HG03095 (cell line): ENCODE data around the gene VRK3.
"Not testable (repeated sequence)": the region's sequence is repeated elsewhere in the genome, so short reads cannot be mapped to it uniquely, and the experiment has no call there.

ENCODE experiments used
- ATAC-seq: cut with Tn5 transposase; IDR thresholded peaks from one replicate; pipeline ENCODE4 v1.9.1; 2021; ENCODE audit warnings: moderate library complexity; ENCODE audit not compliant: unreplicated experiment

Gene VRK3

DNA sequence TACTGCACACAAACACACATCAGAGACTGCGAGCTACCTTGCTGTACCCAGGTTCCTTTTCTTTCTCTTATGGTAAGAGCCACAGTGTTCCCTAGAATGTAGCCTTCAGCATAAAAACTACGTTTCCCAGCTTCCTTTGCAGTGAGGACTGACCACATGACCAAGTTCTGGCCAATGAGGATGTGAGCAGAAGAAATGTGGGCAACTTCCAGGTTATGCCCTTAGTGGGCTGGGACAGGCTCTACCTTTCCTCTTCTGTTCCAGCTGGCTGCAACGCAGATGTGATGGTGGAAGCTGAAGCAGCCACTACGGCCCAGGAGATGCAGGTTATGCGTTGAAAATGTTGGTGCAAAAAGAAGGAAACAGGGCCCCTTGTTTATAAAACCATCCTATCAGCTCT is 27.5 kb downstream of the VRK3 start:
- no peak for ATAC-seq

DNA sequence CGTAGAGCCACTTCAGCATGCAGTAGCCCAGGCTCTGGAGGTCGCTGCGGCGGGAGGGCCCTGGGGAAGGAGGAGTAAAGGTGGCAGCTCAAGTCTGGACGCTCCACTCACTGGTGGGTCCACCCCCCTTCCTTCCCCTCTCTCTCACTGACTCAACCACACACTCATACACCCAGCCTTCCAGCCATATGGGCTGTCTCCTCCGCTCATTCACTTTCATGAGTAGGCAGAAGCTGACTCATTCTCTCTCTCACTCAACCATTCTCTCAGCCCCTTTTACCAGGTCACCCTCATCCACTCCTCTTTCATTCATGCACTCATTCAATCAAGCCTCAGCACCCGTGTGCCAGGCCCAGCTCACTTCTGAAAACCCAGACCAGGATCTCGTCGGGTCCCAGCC is 36.7 kb downstream of the VRK3 start:
- ATAC-seq = no peak

DNA sequence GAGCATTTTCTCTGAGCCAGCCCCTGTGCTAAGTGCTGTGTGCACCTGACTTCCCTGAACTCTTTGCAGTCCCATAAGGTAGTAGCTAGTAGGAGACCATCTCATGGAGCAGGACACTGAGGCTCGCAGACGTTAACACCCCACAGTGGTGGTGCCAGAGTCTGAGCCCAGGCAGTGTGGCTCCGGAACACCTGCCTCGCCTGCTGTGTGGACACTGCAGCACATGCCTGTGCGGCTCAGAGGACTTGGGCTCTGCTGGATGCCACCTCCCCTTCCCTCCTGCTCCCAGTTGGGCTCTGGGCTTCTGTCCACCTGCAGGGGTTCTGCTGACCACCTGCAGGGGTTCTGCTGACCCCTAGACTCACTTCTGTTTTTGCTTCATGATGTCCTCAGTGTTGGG is 37.2 kb downstream of the VRK3 start:
- no peak for ATAC-seq

DNA sequence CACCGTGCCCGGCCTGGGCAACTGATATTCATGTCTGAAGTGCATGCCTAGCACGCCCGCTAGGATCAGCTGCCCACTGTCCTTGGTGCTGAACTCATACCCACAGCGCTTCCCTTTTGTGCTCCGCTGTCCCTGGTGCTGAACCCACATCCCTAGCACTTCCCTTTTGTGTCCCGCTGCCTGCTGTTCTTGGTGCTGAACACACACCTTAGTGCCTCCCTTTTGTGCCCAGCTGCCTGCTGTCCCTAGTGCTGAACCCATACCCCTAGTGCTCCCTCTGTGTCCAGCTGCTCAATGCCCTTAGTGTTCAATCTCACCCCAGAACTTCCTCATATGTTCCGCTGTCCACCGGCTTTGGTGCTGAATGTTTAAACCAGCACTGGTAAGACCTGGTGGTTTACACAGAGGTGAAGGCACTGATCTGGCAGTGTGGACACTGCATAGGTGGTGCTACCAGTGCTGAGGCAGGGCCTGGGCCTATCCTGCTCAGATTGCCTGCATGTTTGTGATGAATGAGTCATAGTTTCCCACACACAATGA is 37.9 kb downstream of the VRK3 start:
- ATAC-seq = no peak

DNA sequence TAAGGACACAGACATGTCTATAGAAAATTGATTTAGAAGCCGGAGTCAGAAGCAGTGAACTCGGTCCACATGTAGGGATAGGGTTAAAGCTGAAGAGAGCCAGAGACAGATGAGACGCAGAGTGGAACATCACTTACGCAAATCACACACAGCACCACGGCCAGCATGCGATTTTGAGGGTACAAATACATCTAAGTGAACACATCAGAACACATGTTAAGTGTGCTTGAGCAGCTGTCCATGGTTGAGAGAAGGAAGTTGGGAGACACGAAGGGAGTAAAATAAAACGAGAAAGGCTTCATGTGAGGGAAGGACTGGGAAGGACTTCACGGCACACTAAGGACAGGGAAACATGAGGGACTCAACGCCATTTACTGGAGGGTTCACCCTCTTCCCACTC is 38.8 kb downstream of the VRK3 start:
- no peak for ATAC-seq

DNA sequence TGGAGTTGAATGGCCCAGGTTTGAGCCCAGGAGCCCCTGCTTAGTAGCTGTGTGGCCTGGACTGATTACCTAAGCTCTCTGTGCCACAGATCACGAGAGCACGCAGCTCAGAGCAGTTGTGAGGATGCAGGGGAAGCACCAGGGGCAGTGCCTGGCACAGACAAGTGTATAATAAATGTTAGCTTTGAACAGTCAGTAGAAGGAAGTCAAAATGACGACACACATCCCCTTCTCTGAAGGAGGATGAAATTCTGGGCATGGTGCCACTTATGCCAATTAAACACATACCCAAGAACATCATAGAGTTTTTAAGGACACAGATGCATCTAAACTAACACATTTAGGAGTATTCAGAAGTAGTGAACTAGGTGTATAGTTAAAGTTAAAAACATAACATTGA is 39.3 kb downstream of the VRK3 start:
- no peak for ATAC-seq

DNA sequence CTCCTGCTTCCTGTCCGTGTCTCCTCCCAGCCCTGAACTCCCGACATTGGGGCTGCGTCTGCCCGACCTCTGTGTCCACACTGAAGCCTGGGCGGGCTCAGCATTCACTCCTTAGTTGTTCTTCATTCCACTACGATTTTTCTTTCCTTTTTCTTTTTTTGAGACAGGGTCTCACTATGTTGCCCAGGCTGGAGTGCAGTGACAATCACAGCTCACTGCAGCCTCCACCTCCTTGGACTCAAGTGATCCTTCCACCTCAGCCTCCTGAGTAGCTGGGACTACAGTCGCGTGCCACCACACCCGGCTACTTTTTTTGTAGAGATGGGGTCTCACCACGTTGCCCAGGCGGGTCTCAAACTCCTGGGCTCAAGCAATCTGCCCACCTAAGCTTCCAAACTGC is 40.7 kb downstream of the VRK3 start:
- no peak for ATAC-seq

DNA sequence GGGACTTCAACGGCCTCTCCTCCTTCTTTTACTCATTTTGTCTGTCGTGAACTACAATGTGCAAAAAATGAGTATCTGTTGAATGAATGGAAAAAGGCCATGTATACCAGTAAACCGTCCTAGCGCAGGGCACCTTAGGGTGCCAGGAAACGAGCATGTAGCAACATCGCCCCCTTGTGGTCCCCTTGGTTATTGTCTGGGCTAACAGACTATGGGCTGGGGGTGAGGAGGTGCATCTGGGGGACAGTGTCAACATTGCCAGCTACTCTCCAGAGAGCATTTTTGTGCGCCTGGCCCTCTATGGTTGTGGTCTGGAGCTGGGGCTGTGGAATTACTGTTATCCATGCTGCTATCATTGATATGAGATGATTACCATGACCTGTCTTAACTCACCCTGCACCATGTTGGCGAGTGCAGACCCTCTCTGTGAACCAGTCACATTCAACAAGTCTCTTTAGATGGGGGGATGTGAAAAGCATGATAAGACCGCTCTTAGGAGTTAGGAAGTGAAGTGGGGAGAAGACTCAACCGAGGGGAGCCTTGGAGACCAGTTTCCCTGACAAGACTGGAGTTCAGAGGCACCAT is 41.4 kb downstream of the VRK3 start:
- ATAC-seq = no peak

DNA sequence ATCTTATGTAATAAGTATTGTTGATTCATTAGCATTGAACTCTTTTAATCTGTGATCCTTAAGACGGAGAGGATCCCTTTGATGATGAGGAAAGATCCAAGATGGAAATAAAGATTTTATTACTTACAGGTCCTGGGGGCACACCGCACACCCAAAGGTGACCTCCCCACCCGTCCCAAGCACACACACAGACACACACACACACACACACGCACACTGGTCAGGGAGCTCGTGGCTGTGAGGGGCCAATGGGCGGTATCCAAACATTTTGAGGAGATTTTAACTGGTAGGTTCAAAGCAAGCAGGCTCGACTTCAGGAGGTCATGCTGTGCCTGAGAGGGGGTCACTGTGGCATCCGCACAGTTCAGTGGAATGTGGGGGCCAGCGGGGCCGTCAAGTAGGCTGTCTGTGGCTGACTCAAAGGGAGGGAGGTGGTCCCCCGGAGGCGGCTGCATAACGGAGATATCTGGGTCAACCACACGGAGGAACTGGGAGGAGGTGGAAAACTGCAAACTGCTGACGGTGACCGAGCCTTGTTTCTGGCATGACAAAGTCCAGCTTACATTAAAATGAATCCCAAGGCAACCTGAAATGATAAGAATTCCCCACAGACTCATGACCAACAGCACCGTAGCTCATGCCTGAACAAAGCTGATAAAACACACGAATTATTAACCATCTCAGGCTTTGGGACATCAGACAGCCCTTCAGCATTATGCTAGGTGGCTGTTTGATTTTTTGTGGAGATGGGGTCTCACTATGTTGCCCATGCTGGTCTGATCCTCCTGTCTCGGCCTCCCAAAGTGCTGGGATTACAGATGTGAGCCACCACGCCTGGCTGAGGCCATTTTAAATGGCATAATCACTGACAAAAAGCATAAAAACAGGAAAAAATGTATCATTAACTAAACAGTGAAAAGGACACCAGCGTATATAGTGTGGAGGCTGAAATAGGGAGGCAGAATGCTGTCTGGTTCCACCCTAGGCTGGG is 43.3 kb downstream of the VRK3 start:
- ATAC-seq = no peak

DNA sequence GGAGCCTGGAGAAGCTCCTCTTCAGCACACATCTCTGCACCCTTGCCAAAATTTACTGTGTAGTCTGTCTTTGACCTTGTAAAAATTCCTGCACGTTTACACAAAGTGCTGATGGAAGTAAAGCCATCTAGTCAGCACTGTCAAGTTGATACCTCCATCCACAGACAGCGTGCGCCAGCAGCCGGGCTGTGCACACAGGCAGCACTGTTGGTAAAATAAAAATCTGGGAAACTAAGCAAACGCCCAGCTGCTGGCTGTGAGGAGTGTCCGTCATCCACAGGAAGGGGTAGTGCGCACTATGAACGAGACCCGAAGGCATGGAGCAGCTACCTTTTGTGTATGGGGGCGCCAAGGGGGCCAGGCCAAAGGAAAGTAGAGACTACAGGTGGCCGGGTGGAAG is 46.8 kb downstream of the VRK3 start:
- no peak for ATAC-seq

DNA sequence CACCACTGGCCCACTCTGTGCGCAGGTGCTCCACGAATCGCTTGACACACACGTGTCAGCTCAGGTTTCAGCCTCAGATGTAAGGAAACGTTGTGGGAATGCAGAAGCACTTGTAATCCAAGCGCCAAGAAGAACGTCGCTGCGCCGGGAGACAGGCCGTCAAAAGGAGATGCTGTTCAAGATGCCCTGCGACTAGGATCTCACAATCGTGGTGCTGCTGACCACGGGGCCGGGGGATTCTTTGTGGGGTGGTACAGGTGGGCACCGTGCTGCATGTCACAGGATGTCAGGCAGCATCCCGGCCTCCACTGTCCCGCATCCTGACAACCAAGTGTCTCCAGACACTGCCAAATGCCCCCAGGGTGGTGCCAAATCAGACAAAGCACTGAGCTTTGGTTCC is 47.3 kb downstream of the VRK3 start:
- no peak for ATAC-seq

DNA sequence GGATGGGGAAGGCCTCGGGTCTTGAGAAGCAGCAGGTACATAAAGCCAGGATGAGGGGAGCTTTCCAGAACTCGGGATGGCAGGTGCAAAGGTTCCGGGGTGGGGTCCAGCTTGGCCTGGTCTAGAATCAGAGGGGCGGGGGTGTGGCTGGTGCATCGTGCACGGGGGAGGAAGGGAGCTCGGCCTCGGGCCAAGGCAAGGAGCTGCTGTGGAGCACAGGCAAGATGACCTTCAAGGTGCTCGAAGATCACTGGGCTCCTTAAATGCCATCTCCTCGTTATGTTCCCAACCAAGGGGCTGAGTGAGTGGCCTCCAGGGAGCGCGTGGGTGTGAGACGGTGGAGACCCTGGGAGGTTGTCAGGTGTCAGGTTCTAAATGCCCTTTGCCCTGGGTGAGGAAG is 48.1 kb downstream of the VRK3 start:
- ATAC-seq = no peak

DNA sequence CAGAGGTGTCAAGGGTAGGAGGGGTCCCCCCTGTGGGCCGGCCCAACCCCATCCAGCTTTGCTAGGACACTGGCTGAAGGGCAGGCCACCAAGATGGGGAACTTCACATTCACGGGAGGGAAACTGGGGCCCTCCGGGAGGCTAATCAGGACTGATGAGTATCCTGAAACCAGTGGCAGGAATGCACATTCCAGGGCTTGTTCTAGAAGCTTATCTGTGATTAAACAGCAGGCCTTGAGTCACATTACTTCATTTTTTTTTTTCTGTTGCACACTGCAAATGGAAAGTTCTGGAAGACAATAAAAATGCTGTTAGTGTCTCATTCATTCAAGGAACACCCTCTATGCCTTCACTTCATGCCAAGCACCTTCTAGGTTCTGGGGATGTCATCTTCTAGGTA is 48.7 kb downstream of the VRK3 start:
- ATAC-seq = no peak

DNA sequence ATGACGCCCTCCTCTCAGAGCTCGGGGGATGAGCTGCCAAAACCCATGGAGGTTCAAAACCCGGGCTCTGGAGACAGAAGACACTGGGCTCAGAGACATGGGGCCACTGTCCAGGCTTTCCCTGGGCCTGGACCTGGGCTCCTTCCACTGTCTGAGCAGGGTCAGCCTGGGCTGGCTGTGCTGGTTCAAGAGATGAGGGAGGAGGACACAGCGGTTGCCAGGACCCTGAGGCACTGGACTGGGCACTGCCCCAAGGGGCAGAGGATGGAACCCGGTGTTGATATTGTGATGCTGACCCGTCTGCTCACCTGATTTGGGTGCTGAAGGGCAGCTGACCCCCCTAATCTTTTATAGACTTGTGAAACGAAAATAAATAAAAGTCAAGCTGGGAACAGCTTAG is 50.1 kb downstream of the VRK3 start:
- ATAC-seq = no peak

DNA sequence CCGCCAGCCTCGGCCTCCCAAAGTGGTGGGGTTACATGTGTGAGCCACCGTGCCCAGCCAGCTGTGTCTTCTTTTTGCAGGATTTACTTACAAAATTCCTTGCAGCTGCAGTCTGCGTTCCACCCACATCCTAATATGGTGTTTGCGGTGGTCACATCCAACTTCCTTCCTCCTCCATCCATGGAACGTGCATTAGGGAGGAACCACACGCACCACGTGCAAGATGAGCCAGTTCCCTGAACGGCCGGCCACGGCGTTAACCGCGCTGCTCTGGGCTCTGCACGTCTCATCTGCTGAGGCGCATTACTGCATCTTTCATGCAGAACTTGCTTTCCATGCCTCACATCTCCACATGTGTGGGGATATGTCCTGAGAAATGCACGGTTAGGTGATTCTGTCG is 51.2 kb downstream of the VRK3 start:
- ATAC-seq = no peak

DNA sequence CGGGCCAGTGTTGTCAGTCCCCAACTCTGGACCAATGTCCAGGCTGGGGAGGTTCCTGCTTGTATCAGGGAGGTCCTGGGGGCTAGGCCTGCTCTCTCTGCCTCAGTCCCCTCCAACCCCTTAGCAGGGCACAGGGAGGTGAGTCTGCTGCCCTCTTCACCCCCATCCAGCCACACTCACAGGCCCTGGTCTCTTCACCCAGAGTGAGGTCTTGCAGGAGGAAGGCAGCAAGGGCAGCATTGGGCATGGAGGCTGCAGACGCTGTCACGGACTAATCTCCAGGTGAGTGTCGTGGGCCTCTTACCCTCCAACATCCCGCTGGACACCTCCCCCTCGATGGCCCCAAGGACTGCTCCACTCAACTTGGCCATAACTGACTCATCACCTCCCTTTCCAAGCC is 52.3 kb downstream of the VRK3 start:
- no peak for ATAC-seq

DNA sequence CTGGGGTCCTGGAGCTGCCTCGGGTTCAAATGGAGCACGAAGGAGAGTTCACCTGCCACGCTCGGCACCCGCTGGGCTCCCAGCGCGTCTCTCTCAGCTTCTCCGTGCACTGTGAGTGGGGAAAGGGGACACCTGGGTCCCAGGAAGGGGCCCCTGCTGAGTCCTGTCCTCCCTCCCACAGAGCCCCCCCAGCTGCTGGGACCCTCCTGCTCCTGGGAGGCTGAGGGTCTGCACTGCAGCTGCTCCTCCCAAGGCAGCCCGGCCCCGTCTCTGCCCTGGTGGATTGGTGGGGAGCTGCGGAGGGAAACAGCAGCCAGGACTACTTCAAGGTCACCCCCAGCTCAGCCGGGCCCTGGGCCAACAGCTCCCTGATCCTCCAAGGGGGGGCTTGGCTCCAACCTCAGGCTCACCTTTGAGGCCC is 53.2 kb downstream of the VRK3 start:
- no peak for ATAC-seq

DNA sequence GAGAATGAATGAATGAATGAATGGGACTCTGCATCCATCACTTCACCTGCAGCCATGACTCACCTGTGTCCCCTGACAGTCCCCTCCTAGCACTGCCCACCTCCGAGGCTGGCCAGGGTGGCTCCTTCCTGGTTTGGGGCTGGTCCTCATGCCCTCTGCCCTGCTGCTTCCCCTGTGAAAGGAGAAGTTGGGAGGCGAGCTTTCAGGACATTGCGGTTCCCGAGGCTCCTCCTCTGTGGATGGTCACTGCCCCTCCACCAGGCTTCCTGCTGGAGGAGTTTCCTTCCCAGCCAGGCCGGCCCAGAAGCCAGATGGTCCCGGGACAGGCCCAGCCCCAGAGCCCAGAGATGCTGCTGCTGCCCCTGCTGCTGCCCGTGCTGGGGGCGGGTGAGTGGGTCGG is 55.8 kb downstream of the VRK3 start:
- ATAC-seq = not testable (repeated sequence)

DNA sequence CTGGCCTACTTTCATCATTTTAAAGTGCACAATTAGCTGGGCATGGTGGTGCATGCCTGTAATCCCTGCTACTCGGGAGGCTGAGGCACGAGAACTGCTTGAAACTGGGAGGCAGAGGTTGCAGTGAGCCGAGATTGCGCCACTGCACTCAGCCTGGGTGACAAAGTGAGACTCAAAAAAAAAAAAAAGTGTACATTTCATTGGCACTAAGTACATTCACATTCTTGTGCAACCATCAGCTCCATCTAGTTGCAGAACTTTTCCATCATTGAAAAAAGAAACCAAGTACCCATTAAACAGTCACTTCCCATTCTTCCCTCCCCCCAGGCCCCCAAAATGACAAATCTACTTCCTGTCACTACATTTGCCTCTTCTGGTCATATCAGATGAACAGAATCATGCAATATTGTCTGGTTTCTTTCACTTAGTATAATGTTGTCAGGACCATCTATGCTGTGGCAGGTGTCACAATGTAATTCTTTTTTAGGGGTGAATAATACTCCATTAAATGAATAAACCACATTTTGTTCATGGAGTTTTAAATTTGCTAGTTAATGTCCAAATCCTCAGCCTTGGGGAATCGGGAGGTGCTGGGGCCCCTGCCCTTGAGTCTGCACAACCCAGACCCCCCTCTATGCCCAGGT is 56.8 kb downstream of the VRK3 start:
- ATAC-seq = no peak

DNA sequence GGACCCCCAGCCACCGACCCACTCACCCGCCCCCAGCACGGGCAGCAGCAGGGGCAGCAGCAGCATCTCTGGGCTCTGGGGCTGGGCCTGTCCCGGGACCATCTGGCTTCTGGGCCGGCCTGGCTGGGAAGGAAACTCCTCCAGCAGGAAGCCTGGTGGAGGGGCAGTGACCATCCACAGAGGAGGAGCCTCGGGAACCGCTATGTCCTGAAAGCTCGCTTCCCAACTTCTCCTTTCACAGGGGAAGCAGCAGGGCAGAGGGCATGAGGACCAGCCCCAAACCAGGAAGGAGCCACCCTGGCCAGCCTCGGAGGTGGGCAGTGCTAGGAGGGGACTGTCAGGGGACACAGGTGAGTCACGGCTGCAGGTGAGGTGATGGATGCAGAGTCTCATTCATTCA is 64.2 kb downstream of the VRK3 start, which contains the start of gene SIGLEC11:
Gene SIGLEC11 (minus strand): TSS at position 193 of the 400 bp plus-strand sequence. CDS start 91 bp downstream, at position 102.
- ATAC-seq = not testable (repeated sequence)

DNA sequence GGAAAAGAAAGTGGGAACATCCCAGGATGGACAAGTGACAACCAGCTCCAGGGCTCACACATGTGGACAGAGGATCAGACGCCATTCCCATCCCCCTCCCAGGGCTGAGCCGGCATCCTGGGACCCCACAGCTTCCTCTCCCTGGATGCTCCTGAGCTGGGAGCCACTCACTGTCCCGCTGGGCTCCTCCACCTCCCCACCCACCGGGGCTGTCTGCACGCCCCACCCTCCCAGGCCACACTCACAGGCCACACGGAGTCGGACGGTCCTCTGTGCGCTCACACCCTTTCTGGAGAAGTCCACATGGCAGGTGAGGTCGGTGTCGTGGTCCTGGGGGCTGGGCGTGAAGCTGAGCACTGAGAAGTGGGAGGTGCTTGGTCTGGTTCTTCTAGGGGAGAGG is 65.3 kb downstream of the VRK3 start:
- ATAC-seq = not testable (repeated sequence)

DNA sequence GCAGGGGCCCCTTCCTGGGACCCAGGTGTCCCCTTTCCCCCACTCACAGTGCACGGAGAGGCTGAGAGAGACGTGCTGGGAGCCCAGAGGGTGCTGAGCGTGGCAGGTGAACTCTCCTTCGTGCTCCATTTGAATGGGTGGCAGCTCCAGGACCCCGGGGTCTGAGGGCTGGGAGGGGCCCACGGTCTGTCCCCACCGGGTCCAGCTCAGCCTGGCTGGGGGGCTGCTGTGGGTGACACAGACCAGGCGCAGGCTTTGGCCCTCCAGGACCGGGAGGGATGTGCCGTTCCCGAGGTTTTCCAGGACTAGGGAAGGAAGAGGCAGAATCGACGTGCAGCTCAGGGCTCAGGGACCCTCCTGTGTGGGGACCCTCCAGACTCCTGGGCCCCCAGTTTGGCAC is 66.6 kb downstream of the VRK3 start:
- not testable (repeated sequence) for ATAC-seq
